Nucleus accumbens (tissue), 56 donors: Measurements from ENCODE around the gene SUMO2.
"Not testable (repeated sequence)": the region's sequence is repeated elsewhere in the genome, so short reads cannot be mapped to it uniquely, and the experiment has no call there.

ENCODE experiments used
- DNase-seq, 56 donors: peaks; one replicate each; lab custom pipeline; 2025; lab: John Stamatoyannopoulos, UW

SUMO2 gene

DNA sequence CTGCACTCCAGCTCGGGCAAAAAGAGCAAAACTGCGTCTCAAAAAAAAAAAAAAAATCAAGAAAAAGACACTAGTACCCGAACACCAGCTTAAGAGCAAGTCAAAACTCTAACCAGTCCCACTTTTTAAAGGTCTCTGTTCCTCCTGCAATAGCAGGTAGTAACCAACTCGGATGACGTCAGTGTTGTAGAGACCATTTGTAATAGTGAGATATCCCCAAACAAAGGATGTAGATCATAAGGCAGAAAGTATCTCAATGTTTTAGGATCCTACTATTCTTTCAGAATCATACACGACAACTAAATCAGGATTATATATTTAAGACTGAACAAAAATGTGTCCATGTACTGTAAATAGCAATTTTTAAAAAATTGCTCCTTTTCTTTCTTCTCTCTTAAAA lies 30.8 kb downstream of the SUMO2 start:
- no peak for DNase-seq

DNA sequence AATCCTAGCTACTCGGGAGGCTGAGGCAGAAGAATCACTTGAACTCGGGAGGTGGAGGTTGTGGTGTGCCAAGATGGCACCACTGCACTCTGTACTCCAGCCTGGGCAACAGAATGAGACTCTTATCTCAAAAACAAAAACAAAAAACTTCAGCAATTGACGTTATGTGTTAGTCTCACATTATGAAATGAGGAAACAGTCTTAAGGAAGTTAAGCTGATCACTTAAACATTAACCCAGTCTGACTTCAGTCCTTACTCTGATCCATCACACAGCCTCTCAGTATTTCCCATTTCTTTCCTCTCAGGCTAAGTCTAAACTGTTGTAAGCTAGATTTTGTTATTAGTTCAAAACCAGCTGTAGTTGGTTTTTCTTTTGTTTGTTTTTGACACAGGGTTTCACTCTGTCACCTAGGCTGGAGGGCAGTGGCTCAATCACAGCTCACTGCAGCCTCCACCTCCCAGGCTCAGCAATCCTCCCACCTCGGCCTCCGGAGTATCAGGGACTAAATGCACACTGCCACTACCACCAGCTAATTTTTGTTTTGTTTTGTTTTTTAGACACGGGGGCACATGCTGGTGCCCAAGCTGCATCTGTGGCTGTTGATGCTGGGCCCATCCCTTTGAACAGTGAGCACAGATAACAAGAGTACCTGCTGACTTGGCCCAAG lies 34.7 kb downstream of the SUMO2 start:
- no peak for DNase-seq

DNA sequence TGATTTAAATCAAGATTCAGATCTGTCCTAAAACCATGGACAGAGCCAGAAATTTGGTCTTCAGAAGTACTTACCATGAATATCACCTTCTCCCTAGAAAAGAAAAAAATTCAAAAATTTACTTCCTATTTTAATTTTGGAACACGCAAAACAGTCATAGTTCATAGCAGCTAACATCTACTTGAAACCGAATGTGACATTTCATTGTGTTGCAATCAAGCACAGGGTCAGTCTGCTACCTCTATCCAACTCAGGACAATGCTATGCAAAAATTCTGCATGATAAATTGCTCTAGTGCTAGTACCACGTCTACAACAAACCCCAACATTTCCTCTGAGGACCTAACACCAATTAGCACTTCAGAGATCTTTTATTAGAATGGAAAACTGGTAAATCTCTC lies 36.2 kb downstream of the SUMO2 start:
- no peak for DNase-seq

DNA sequence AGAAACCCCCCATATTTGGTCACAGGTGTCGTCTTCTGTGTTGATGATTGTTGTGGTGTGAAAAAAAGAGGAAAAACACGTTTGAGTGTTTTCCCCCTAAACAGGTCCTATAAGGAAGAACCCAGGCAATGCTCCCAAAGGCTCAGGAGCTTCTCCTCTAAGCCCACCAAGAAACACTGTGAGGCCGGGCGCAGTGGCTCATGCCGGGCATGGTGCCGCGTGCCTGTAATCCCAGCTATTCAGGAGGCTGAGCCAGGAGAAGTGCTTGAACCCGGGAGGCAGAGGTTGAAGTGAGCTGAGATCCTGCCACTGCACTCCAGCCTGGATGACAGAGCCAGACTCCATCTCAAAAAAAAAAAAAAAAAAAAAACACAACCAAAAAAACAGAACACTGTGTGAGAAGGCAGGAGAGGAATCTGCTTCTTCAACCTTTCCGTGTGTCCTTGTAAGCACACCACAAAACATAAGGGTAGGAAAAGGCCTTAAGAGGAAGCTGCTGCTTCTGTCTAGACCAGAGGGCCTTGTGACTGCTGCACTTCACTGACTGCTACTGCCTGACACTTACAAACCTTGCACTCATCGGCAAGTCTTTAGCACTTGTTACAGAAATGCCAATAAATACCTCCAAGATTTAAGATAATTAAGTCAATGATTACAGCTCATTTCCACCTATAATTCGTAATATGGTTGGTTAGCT lies 37.8 kb downstream of the SUMO2 start:
- no peak for DNase-seq

DNA sequence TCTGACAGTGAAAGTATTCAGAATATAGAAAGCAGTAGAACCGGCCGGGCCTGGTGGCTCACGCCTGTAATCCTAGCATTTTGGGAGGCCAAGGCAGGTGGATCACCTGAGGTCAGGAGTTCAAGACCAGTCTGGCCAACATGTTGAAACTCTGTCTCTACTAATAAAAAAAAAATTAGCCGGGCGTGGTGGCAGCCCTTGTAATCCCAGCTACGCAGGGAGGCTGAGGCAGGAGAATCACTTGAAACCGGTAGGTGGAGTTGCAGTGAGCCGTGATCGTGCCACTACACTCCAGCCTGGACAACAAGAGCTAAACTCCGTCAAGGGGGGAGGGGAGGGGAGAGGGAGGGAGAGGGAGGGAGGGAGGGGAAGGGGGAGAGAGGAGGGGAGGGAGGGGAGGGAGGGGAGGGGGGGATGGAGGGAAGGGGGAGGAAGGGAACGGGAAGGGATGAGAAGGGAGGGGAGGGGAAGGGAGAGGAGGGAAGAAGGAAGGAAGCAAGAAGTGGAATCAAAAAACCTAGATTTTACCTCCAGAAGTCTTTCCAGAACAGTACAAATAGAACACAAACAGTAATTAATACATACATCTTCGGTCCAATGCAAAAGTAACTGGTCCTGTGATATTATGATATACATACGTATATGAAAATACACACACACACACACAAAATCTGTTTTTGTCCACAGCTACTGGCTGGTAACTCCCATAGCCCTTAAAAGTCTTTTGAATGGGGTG lies 40.4 kb downstream of the SUMO2 start:
- DNase-seq: no peak

DNA sequence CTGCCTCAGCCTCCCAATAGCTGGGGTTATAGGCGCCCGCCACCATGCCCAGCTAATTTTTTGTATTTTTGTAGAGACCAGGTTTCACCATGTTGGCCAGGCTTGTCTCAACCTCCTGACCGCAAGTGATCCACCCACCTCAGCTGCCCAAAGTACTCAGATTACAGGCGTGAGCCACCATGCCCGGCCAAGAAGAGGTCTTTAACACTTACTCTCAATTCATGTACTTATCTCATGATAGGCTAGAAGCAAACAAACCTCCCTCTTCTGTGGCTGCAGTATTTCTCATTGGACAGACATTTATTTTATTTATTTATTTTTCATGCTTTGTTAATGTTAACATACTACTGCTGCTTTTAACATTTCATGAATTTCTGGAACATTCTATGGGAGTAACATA lies 44.2 kb downstream of the SUMO2 start:
- DNase-seq: no peak

DNA sequence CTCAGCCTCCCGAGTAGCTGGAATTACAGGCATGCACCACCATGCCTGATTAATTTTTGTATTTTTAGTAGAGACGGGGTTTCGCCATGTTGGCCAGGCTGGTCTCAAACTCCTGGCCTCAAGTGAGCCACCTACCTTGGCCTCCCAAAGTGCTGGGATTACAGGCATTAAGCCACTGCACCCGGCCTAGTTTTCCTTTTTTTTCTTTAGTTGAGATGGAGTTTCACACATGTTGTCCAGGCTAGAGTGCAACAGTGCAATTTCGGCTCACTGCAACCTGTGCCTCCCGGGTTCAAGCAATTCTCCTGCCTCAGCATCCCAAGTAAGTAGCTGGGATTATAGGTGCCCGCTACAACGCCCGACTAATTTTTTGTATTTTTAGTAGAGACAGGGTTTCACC lies 45.0 kb downstream of the SUMO2 start:
- DNase-seq: not testable (repeated sequence)

DNA sequence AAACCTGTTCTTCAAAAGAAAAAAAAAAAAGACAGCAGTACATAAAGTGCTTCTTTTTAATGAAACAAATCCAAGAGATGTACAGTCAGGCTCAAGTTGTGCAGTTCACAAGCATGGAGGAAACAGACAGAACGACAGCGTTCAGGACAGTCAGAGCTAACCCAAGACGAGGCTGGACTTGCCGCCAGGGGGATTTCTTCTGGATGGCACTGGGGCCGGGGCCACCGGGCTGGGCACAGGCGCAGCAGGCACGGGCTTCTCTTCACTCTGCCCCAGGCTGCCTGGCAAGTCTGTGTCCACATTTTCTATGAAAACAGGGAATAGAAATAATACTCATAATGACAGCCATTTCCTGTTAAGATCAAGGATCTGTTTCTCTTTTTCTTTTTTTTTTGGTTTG lies 46.8 kb downstream of the SUMO2 start:
- DNase-seq: no peak

DNA sequence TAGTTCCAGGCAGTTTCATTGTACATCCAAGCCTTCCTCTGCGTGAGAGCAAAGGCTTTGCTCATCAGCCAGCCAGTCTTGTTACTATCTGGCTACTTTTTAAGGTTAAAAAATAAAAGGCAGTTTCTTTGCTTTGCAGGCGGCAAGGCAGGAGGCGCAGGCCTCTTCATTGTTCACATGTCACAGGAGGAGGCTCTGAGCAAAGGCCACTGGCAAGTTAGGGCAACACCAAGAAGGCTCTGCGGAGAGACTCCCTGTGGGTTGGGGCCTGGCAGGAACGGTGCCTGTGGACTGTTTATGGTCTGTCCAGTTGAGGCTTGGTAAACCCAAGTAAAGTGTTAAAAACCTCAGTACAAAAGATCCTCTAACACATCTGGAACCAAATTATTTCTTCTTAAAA lies 47.3 kb downstream of the SUMO2 start:
- DNase-seq: no peak

DNA sequence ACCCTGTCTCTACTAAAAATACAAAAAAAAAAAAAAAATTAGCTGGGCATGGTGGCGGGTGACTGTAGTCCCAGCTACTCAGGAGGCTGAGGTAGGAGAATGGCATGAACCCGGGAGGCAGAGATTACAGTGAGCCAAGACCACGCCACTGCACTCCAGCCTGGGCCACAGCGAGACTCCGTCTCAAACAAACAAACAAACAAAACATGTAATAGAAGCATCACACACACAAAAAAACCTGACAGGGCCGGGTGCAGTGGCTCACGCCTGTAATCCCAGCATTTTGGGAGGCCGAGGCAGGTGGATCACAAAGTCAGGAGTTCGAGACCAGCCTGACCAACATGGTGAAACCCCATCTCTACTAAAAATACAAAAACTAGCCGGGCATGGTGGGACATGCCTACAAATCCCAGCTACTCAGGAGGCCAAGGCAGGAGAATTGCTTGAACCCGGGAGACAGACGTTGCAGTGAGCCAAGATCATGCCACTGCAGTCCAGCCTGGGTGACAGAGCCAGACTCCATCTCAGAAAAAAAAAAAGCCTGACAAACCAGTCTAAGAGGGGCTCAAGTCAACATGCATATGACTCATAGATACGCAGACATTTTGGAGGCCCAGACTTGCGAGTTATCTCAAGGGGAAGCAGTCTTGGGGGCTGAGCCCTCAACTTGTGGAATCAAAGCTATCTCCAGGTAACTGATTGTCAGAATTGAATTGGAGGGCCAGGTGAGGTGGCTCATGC lies 49.0 kb downstream of the SUMO2 start:
- not testable (repeated sequence) for DNase-seq

DNA sequence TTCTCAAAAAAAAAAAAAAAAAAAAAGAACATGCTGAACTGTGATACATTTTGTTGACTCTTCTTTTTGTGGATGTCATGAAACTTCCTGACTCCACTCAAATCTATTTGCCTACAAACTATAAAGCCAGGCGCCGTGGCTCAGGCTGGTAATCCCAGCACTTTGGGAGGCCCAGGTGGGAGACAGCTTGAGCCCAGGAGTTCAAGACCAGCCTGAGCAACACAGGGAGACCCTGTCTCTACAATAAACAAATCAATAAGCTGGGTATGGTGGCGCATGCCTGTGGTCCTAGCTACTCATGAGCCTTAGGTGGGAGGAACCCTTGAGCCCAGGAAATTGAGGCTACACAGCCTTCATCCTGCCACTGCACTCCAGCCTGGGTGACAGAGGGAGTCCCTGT lies 49.8 kb downstream of the SUMO2 start:
- no peak for DNase-seq

DNA sequence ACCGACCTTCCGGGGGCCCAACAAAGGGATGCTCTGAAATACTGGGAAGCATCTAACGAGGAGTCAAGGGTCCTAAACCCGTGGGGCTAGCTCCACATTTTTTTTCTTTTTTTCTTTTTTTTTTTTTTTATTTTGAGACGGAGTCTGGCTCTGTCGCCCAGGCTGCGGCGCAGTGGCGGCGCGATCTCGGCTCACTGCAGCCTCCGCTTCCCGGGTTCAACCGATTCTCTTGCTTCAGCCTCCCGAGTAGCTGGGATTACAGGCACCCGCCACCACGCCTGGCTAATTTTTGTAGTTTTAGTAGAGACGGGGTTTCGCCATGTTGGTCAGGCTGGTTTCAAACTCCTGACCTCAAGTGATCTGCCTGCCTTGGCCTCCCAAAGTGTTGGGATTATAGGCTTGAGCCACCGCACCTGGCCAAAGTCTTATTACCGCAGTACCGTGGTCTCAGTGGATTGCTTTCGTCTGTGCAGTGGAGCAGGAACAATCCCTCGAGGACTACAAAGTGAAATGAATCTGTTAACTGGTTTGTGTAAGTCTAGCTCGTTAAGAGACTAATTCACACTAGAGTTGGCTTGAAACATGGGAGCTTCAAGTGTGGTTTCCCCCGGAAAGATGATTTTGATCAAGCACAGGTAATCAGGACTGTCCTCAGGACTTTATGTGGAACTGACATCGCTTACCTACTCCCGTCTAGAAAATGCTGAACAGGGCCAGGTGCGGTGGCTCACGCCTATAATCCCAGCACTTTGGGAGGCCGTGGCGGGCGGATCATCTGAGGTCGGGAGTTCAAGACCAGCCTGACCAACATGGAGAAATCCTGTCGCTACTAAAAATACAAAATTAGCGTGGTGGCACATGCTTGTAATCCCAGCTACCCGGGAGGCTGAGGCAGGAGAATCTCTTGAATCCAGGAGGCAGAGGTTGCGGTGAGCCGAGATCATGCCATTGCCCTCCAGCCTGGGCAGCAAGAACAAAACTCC lies 50.5 kb downstream of the SUMO2 start:
- DNase-seq: not testable (repeated sequence)

DNA sequence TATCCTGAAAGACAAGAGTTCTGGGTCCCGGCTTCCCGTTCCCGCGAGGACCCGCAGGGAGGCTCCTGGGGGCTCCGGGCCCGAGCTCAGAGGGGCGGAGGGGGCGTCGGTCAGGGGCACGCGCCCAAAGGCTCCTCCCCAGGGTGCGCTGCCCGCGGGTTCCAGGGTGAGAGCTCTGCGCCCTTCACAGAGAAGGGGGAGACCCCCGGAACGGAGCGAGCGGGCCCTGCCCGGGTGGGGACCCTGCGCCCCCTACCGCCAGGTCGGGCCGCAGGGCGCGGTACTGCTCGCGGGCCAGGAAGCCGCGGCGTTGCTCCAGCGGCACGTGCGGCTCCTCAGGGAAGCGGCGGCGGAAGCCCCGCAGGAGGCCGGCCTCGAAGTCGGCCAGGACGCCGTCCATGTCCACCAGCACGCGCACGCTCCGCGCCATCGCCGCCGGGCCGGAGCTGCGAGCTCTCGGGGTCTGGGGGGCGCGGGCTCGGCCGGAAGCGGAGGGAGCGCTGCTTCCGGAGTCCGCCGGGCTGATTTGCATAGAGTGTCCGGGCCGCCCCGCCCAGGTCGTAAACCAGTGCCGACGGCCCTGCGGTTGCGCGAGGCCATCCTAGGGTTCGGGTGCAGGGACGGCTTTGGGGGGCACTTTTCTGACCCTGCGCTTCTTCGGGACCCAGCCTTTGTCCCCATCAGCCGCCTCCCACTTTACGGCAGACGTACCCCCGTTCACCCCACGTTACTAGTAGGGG lies 51.3 kb downstream of the SUMO2 start, which contains the start of gene NT5C:
Gene NT5C, minus strand, starts transcription at position 465 of the 740 bp plus-strand sequence. Its CDS starts 35 bp downstream, at position 430.
- DNase-seq: peak in 51 of 56 donors; percentile 17 to 85 (median 62)

DNA sequence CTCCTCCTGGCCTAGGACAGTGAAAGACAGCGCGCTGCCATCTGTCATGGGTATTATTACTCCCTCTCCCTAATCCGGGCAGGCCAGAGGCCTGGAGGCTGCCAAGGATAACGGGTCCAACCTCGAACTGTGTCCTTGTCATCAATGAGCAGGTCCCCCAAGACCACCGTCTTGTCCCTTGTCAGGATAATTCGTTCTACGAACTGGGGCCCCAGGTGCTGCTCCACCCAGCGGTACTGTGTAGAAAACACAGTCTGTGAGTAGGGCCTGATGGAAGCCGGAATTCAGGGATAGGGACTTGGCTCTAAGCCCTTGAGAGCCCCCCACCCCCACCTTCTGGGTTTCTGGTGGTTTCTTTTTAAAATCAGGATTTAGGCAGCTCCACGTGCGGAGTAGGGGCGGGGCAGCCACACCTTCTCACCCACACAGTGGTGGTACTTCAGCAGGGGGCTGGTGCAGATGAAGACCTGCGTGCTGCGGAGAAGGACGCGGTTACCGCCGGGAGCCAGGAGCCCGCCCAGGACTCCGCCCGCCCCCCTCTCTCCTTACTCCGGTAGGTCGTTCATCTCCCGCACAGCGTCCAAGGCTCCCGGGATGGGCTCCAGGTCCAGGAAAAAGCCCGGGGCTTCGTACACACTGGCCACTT lies 52.0 kb downstream of the SUMO2 start:
- DNase-seq: peak in 36 of 56 donors; percentile 23 to 81 (median 48)

DNA sequence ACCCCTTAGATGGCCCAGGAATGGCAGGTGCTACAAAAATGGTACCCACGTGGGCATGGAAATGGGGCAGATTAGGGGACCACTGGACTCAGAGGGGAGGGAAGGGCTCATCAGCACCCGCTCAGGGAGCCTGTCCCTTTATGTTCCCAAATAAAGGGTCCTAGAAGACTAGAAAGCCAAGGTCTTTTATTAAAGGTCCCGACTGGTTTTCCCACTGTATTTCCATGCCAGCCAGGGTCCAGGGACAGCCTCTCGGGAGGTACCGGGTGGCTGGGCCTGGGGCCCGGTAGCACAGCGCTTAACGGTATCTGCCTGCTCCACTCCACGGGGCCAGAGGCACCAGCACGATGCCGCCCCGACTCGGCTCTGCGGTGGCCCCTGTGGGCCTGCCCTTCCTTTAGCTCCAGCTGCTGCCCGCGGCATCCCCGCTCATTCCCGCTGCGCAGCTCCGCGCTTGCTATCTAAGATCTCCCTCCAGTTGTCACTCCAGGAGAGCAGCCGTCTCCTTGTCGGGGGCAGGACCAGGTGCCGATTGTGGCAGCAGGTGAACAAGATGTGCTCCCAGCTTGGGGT lies 52.6 kb downstream of the SUMO2 start:
- DNase-seq: peak in 1 of 56 donors; percentile 22

DNA sequence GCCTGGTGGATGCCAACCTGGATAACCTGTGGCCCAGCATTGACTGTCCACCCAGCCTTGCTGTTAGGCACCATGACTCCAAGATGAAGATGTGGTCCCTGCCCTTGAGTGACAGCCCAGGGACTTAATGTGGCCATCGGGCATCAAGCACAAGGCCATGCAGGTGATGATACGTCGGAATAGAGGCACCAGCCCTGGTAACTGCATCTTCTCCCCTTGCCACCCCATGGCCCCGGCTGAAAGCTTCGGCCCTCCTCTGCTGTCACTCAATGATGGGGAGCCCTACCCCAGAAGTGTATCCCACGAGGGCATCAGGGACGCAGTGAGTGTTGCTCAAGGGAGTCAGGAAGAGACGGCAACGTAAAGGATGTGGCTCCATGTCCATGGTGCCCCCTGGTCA lies 53.2 kb downstream of the SUMO2 start:
- no peak for DNase-seq

DNA sequence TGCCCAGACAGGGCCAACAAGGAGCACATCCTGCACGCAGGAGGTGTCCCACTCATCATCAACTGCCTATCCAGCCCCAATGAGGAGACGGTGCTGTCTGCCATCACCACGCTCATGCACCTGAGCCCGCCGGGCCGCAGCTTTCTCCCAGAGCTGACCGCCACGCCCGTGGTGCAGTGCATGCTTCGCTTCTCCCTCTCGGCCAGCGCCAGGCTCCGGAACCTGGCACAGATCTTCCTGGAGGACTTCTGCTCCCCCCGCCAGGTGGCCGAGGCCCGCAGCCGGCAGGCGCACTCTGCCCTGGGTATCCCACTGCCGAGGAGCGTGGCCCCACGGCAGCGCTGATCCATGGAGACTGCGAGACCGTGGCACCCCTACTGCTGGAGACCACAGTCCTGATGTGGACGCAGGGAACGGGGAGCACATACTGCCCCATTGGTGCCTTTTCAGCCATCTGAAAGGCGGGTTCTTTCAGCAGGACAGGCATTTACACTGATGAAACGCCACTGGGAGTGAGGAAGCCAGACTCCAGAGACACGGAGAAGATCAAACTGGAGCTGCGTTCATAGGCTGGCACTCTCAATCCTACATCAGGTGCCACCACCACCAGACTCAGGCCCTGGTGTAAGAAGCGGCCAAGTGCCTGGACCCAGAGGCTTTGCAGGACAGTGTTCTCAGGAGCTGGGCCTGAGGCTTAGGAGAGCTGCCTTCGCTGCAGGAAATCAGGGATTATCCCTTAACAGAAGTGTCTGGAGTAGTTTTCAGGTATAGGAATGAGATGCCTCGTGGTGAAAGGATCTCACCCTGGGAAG lies 53.9 kb downstream of the SUMO2 start:
- DNase-seq: no peak
